ENCODE measurements around the gene RASGRF1.
"Not testable (repeated sequence)": the region's sequence is repeated elsewhere in the genome, so short reads cannot be mapped to it uniquely, and the experiment has no call there.

The RASGRF1 gene

DNA sequence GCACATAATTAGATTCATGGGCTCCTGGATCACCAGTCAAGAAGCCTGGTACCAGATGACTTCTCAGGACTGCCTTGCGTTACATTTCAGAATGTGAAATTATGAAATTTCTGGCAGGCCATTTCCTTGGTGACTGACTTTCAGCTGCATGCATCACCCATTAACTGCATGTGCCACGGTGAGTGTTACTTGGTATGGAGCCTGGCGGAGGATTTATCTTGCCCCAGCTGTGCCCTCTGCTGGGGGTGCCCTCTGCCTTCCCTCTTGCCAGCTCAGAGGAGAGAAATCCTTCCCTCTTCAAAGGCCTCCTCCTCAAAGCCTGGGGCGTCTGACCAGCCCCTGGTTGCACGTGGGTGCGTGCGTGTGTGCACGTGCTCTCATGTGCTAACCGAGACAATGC is 88.0 kb downstream of the RASGRF1 start:
- TF ChIP-seq ZNF274 (IDR thresholded peaks at IDR 0.05; ENCODE audit: low read depth, low read length) (no peak), SUZ12 (IDR thresholded peaks at IDR 0.05; ENCODE audit: extremely low read depth, insufficient read depth, insufficient read length) (no peak), YY1 (IDR thresholded peaks at IDR 0.05; ENCODE audit: insufficient read depth, insufficient read length) (no peak)
- Histone ChIP-seq H3K9me3 (ENCODE audit: insufficient read depth, low read length) (no peaks in the 10 kb centered on the region), H3K9ac (ENCODE audit: insufficient read length, low read depth) (no peak overlapping the region), H3K36me3 (ENCODE audit: insufficient read depth, insufficient read length, low read length) (no peaks in the 10 kb centered on the region), H3K4me1 (ENCODE audit: insufficient read depth, insufficient read length) (peaks cover 14% of the 10 kb centered on the region), H3K4me3 (ENCODE audit: insufficient read length, low read depth) (no peak overlapping the region), H3K27me3 (ENCODE audit: insufficient read depth, insufficient read length) (no peaks in the 10 kb centered on the region)
- no peak for DNase-seq (ENCODE audit: low read depth, low spot score)

DNA sequence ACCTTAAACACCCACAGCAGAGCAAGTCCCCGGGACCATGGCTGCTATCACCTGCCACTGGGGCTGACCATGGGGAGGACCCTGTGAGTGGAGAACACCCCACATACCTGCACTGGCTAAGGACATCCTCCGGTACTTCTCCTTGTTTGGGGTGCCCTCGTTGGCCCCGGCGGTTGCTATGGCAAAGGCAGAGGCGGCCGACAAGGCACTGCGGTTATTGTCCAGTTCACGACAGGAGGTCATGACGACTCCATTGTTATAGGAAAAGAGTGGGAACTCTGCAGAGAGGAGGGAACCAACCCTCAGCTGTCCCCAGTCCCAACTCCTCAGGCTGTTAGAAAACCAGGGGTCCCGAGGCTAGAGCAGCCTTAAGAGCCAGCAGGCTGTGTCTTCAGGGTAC is 90.9 kb downstream of the RASGRF1 start:
- no peak for DNase-seq (ENCODE audit: low read depth, low spot score)
- no peak overlapping the region for H3K4me3 ChIP-seq (ENCODE audit: insufficient read length, low read depth)
- TF ChIP-seq ZNF274 (IDR thresholded peaks at IDR 0.05; ENCODE audit: low read depth, low read length) (no peak), YY1 (IDR thresholded peaks at IDR 0.05; ENCODE audit: insufficient read depth, insufficient read length) (no peak), SUZ12 (IDR thresholded peaks at IDR 0.05; ENCODE audit: extremely low read depth, insufficient read depth, insufficient read length) (no peak)
- no peaks in the 10 kb centered on the region for H3K36me3 ChIP-seq (ENCODE audit: insufficient read depth, insufficient read length, low read length)
- H3K9me3 ChIP-seq (ENCODE audit: insufficient read depth, low read length), result no peaks in the 10 kb centered on the region
- H3K9ac ChIP-seq (ENCODE audit: insufficient read length, low read depth), result no peak overlapping the region
- no peaks in the 10 kb centered on the region for H3K27me3 ChIP-seq (ENCODE audit: insufficient read depth, insufficient read length)
- peaks cover 21% of the 10 kb centered on the region for H3K4me1 ChIP-seq (ENCODE audit: insufficient read depth, insufficient read length)

DNA sequence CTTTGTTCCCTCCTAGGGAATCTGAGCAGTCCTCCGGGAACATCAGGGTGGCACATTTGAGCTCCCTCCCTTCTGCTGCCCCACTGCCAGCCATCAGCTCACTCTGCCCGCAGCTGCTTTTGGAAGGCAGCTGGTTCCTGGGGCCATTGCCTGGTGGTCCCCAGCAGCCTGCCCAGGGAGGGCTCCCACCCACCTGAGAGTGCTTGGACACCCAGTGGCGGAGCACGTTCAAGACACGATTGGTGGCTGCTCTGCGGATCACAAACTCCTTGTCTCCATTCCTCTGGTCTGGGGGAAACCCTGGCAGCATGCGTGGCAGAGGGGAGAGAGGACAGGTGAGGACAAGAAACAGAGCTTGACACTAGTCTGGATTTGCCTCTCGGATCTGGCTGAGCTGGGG is 92.1 kb downstream of the RASGRF1 start:
- no peak overlapping the region for H3K9ac ChIP-seq (ENCODE audit: insufficient read length, low read depth)
- TF ChIP-seq YY1 (IDR thresholded peaks at IDR 0.05; ENCODE audit: insufficient read depth, insufficient read length) (no peak), ZNF274 (IDR thresholded peaks at IDR 0.05; ENCODE audit: low read depth, low read length) (no peak), SUZ12 (IDR thresholded peaks at IDR 0.05; ENCODE audit: extremely low read depth, insufficient read depth, insufficient read length) (no peak)
- H3K9me3 ChIP-seq (ENCODE audit: insufficient read depth, low read length), result no peaks in the 10 kb centered on the region
- no peaks in the 10 kb centered on the region for H3K36me3 ChIP-seq (ENCODE audit: insufficient read depth, insufficient read length, low read length)
- no peaks in the 10 kb centered on the region for H3K27me3 ChIP-seq (ENCODE audit: insufficient read depth, insufficient read length)
- H3K4me3 ChIP-seq (ENCODE audit: insufficient read length, low read depth), result no peak overlapping the region
- H3K4me1 ChIP-seq (ENCODE audit: insufficient read depth, insufficient read length), result peaks cover 19% of the 10 kb centered on the region
- DNase-seq (ENCODE audit: low read depth, low spot score), result no peak

- TF ChIP-seq ZNF274 (IDR thresholded peaks at IDR 0.05; ENCODE audit: low read depth, low read length) (no peak), SUZ12 (IDR thresholded peaks at IDR 0.05; ENCODE audit: extremely low read depth, insufficient read depth, insufficient read length) (no peak), YY1 (IDR thresholded peaks at IDR 0.05; ENCODE audit: insufficient read depth, insufficient read length) (no peak)
Observed at GRCh38 chr15:78997981-78998499, 92.5 kb downstream of the RASGRF1 start.

GRCh38 chr15:78996894-78997275 is 93.7 kb downstream of the RASGRF1 start:
- no peak for DNase-seq (ENCODE audit: low read depth, low spot score)
- Histone ChIP-seq H3K9ac (ENCODE audit: insufficient read length, low read depth) (no peak overlapping the region), H3K9me3 (ENCODE audit: insufficient read depth, low read length) (no peaks in the 10 kb centered on the region), H3K36me3 (ENCODE audit: insufficient read depth, insufficient read length, low read length) (no peaks in the 10 kb centered on the region), H3K4me3 (ENCODE audit: insufficient read length, low read depth) (no peak overlapping the region), H3K4me1 (ENCODE audit: insufficient read depth, insufficient read length) (peaks cover 16% of the 10 kb centered on the region), H3K27me3 (ENCODE audit: insufficient read depth, insufficient read length) (peaks cover 2% of the 10 kb centered on the region)
- TF ChIP-seq ZNF274 (IDR thresholded peaks at IDR 0.05; ENCODE audit: low read depth, low read length) (no peak), SUZ12 (IDR thresholded peaks at IDR 0.05; ENCODE audit: extremely low read depth, insufficient read depth, insufficient read length) (no peak), YY1 (IDR thresholded peaks at IDR 0.05; ENCODE audit: insufficient read depth, insufficient read length) (no peak)

More at GRCh38 chr15:78997981-78998499, 92.5 kb downstream of the RASGRF1 start:
- peaks cover 16% of the 10 kb centered on the region for H3K4me1 ChIP-seq (ENCODE audit: insufficient read depth, insufficient read length)
- no peak for DNase-seq (ENCODE audit: low read depth, low spot score)
- H3K36me3 ChIP-seq (ENCODE audit: insufficient read depth, insufficient read length, low read length), result no peaks in the 10 kb centered on the region
- H3K9ac ChIP-seq (ENCODE audit: insufficient read length, low read depth), result no peak overlapping the region
- no peaks in the 10 kb centered on the region for H3K9me3 ChIP-seq (ENCODE audit: insufficient read depth, low read length)
- H3K27me3 ChIP-seq (ENCODE audit: insufficient read depth, insufficient read length), result peaks cover under 1% of the 10 kb centered on the region
- H3K4me3 ChIP-seq (ENCODE audit: insufficient read length, low read depth), result no peak overlapping the region

DNA sequence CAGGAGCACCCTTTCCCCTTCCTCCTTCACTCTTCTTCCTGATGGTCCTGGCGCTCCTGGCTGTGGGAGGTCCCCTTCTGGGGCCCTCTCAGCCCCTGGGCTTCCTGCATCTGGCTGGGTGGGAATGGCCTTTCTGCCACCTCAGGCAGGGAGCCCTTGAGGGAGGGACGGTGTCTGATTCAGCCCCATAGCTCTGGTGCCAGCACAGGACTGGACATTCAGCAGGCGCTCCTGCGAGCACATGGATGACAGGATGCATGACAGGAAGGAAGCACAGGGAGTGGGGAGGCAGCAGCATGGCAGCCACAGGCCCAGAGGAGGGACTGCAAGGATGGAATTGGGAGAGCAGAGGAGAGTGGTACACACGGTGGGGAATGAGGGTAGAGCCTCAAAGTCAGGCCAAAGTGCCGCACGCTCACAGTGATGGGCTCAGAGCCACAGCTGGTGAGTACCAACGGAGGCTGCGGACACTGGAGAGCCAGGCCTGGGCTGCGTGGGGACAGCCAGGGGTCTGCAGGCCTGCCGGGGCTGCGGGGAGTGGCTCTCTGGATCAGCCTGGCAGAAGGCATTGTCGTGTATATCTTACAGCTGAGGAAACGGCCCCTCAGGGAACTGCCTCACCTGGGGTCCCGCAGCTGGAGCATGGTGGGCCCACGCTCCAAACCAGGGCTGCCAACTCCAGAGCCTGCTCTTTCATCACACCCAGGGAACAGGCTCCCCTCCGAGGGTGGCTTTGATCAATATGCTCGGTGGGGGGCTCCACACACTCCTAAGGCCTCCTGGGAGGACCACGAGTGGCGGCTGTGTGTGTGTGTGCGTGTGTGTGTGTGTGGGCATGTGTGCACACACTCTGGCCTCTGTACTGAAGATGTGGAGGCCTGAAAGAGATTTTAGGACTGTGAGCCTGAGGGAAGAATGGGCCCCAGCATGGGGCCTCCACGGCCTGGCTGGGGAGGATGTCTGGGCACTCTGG is 94.4 kb downstream of the RASGRF1 start:
- DNase-seq (ENCODE audit: low read depth, low spot score), result no peak
- no peaks in the 10 kb centered on the region for H3K36me3 ChIP-seq (ENCODE audit: insufficient read depth, insufficient read length, low read length)
- no peak overlapping the region for H3K9ac ChIP-seq (ENCODE audit: insufficient read length, low read depth)
- H3K4me3 ChIP-seq (ENCODE audit: insufficient read length, low read depth), result no peak overlapping the region
- peaks cover 16% of the 10 kb centered on the region for H3K4me1 ChIP-seq (ENCODE audit: insufficient read depth, insufficient read length)
- no peak for TF ChIP-seq YY1 (IDR thresholded peaks at IDR 0.05; ENCODE audit: insufficient read depth, insufficient read length)
- TF ChIP-seq ZNF274 (IDR thresholded peaks at IDR 0.05; ENCODE audit: low read depth, low read length), result no peak
- TF ChIP-seq SUZ12 (IDR thresholded peaks at IDR 0.05; ENCODE audit: extremely low read depth, insufficient read depth, insufficient read length), result no peak
- H3K9me3 ChIP-seq (ENCODE audit: insufficient read depth, low read length), result no peaks in the 10 kb centered on the region
- H3K27me3 ChIP-seq (ENCODE audit: insufficient read depth, insufficient read length), result peaks cover 4% of the 10 kb centered on the region

DNA sequence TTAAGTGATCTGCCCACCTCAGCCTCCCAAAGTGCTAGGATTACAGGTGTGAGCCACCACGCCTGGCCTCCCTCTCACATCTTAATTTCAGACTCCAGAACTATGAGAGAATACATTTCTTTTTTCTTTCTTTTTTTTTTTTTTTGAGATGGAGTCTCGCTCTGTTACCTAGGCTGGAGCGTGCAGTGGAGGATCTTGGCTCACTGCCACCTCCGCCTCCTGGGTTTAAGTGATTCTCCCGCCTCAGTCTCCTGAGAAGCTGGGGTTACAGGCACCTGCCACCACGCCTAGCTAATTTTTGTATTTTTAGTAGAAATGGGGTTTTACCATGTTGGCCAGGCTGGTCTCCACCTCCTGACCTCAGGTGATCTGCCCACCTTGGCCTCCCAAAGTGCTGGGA is 95.4 kb downstream of the RASGRF1 start:
- not testable (repeated sequence) for H3K4me3 ChIP-seq (ENCODE audit: insufficient read length, low read depth); H3K27me3 ChIP-seq (ENCODE audit: insufficient read depth, insufficient read length); H3K9me3 ChIP-seq (ENCODE audit: insufficient read depth, low read length); H3K36me3 ChIP-seq (ENCODE audit: insufficient read depth, insufficient read length, low read length); DNase-seq (ENCODE audit: low read depth, low spot score); H3K9ac ChIP-seq (ENCODE audit: insufficient read length, low read depth)
- peaks cover 16% of the 10 kb centered on the region for H3K4me1 ChIP-seq (ENCODE audit: insufficient read depth, insufficient read length)

Measured in NT2/D1 (cell line).